SKM-1 treated with dmso at 0.1 percent for 144 hours (cell line): ENCODE results near the gene COPZ2.
"Not testable (repeated sequence)": the region's sequence is repeated elsewhere in the genome, so short reads cannot be mapped to it uniquely, and the experiment has no call there.

Source experiments
- DNase-seq: peaks from one replicate; lab custom pipeline; 2025; ENCODE audit not compliant: unreplicated experiment; lab: John Stamatoyannopoulos, UW

Gene COPZ2

DNA sequence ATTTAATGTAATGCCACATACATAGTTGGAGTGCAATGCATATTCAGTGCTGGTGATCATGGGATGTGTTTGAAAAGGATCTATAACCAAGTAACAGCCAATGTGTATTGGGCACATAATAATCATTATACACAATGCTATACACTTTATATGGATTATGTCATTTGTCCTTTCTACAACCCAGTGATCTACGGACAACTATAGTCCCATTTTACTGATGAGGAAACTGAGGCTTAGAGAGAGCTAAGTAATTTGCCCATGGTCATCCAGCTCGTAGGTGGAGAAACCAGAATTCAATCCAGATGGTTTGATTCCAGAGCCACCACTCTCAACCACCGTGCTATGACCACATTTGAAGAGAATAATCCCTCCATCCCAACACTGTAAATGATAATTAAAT, 27.4 kb downstream of the COPZ2 start:
- no peak for DNase-seq

DNA sequence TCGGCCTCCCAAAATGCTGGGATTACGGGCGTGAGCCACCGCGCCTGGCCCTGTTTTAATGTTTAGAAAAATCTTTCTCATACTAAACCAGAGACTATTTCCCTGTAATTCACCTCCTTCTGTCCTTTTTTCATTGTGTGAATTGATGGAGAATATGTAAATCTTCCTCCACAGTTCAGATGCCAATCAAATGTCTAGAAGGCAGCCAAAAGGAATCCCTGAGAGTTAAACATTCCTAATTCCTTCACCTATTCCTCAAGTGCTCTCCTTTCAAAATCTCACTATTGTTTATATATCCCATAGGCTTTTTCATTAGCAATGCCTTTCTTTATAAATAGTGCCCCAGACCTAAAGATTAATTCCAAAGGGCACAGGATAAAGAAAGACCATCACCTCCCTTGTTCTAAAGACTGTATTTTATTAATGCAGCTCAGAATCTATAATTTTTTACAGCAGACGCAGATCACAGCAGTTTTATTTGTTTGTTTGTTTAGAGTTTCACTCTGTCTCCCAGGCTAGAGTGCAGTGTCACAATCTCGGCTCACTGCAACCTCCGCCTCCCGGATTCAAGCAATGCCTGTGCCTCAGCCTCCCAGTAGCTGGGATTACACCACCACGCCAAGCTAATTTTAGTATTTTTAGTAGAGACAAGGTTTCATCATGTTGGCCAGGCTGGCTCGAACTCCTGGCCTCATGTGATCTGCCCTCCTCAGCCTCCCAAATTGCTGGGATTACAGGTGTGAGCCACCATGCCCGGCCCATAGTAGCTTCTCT, 30.5 kb downstream of the COPZ2 start:
- peak; percentile 43 for DNase-seq

DNA sequence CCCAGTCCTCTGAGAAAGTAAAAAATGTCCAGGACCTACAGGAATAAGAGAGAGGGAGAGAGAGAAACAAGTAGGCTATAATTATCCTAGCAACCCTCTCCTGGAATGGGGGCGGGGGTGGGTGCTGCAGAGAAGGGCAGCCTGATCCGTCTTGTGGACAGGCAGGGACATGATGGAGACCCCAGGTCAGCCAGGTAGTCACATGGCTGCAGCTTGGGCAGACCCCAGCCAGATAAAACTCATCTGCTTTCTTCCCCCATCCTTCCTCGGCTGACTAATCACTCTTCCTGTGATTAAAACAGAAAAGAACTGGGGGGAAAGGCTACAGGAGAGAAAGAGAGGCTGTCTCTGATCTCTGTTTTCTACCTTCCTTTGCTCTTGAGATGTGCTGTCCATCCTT, 32.6 kb downstream of the COPZ2 start:
- DNase-seq: no peak

DNA sequence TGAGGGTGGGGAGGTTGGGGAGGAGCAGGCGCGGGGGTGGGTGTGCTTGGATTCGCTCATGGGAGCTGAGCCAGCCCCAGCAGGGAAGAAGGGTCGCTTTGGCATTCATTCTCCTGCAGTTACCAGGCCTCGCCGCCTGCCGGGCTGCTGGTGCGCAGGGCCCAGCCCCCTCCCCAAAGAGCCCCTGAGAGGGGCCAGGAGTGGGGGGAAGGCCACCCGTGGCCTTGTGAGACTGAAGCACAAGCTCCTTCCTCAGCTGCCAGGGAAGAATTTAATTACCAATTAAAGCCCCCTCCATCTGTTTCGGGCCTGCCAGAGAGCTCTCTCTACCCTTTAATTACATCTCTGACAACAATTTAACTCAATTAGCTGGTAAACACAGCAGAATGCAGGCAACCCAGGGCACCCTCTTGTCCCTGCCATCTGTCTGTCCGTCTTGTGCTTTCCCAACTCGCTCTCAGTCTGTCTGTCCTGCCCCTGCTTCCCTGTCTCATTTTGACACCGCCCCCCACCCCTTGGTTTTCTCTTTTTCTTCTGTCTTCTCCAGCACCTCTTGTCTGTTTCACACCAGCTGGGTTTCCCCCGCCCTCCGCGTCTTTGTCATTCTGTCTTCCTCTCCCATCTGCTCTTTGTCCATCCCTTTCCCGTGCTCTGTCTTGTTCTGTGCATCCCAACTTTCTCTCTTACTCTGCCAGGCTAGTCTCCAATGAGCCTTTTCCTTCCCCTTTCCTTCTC, 34.0 kb downstream of the COPZ2 start:
- no peak for DNase-seq

DNA sequence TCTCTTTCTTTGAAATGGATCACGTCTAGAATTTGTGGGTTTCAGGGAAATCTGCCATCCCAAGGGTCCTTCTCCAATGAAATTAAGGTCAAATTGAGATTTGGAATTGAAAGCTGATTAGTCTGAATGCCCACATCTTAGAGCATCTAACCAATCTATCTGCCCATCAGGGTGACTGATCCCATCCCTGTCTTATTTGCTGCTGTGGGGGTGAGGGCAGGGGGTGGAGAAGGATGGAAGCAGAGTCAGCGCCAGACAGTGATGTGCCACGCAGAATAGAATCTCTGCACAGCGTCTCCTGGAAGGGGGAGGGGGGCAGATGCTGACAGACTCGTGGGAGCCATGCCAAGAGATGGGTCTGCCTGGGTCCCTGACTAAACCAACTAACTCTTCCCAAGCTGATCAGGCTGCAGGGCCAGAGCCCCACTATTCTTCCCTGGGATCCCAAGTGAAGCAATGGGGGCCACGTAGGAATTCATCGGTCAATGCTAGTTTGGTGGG, 34.6 kb downstream of the COPZ2 start:
- no peak for DNase-seq

DNA sequence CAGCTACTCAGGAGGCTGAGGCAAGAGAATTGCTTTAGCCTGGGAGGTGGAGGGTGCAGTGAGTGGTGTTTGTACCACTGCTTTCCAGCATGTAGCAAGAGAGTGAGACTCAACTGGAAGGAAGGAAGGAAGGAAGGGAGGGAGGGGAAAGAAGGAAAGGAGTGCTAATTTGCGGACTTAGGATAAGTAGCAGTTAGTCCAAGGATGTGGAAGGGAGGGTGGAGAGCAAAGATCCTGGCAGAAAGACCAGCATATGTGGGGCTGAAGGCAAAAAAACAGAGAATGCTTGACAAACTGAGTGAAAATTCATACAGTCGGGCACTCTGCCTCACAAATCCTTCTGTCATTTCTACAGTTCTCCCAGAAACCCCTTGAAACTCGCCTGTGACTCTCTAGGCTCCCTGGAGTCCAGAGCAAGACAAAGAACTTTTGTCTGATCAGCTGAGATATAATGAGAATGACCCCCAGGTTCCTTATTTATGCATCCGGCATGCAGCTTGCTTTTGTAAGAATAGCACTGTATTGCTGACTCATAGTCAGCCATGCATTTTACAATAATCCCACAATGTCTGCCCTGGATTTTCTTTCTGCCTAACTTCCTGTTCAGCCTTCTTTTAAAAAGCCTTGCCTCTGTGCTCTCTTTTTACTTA, 35.2 kb downstream of the COPZ2 start:
- peak; percentile 85 for DNase-seq

DNA sequence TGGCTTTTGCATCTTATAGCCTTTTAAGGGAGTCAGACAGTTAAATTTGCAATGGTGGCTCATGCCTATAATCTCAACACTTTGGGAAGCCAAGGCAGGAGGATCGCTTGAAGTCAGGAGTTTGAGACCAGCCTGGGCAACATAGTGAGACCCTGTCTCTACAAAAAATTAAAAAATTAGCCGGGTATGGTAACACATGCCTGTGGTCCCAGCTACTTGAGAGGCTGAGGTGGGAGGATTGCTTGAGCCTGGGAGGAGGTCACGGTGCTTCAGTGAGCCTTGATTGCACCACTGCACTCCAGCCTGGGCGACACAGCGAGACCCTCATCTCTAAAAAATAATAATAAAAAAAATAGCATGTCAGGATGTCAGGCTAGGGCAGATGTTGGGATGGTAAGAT, 35.9 kb downstream of the COPZ2 start:
- DNase-seq: not testable (repeated sequence)

DNA sequence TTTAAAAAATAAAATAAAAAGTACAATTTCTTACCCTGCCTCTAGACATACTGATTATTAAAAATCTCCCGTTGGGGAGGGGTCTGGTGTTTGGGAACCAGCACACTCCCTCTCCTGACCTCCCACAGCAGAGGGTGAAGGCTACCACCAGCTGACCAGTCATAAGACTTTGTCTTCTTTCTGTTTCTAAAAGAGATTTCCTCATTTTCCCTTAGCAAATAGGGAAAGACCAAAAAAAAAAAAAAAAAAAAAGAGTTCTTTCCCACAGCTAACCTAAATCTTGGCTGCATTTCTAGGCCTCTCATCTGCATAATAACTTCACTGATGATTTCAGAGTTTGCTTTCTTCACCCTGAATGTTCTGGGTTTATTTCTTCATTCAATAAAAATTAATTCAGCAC, 36.4 kb downstream of the COPZ2 start:
- no peak for DNase-seq

DNA sequence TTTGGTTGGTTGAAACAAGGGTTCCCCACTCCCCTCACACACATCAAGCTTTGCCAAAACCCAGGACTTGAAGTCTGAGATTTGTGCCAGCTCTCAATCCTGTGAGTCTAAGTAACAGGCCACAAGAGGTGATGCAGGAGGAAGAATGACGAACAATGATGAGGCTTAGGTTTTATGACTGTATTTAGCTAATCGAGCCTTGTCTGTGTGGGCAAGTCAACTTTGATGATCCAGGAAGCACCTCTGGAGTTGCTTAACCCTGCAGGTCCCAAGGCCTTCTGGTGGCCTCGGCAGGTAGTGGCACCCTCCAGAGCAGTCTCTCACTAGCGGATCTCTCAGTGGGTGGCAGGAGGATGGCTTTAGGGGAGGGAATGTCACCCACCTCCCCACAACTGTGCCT, 38.0 kb downstream of the COPZ2 start:
- DNase-seq: no peak

DNA sequence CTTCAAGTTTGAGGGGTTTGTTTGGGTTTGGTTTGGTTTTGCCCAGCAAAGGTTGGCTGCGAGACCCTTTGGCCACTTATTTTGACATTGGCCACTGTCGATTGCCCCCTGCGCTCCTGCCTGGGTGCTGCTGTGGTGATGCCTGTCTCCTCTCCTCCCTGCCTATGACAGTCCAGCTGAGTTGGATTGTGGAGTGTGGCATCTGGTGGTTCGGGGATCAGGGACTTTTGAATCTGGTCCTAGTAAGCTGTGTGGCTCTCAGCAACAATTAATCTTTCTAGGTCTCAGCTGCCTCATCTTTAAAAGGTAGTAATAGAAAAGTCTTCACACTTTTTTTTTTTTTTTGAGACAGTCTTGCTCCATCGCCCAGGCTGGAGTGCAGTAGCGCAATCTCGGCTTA, 39.6 kb downstream of the COPZ2 start:
- no peak for DNase-seq

DNA sequence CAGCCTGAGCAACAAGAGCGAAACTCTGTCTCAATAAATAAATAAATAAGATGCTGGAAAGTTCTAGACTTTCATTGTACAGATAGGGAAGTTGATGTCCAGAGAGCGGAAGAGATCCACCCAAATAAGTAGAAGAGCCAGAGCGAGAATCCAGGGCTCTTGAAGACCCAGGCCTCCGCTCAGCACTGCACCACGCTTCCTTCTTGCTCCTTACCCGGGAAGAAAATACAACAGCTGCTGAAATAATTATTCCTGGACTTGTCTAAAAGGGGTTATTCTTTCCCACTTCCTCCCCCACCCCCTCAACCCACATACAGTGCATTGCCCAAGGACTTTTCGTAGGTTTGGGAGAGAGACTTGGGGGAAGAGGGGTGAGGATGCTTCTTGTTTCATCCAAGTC, 40.0 kb downstream of the COPZ2 start:
- no peak for DNase-seq

DNA sequence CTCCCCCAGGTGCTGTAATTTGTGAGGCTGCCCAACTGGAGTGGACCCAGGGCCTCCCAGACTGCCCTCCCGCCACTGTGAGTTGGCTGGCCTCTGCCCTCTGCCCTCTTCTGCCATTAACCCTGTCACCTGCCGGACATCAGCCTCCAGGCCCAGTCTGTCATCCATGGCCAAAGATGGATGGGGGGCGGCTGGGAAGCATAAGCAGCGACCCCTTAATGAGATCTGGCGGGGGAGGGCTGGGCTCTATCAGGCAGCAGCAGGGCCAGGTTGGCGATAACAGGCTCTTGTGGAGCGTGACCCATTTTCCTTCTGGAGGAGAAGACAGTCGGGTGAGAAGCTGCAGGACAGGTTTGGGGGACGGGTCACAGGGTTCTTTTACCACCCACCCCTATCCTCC, 41.4 kb downstream of the COPZ2 start:
- DNase-seq: no peak

DNA sequence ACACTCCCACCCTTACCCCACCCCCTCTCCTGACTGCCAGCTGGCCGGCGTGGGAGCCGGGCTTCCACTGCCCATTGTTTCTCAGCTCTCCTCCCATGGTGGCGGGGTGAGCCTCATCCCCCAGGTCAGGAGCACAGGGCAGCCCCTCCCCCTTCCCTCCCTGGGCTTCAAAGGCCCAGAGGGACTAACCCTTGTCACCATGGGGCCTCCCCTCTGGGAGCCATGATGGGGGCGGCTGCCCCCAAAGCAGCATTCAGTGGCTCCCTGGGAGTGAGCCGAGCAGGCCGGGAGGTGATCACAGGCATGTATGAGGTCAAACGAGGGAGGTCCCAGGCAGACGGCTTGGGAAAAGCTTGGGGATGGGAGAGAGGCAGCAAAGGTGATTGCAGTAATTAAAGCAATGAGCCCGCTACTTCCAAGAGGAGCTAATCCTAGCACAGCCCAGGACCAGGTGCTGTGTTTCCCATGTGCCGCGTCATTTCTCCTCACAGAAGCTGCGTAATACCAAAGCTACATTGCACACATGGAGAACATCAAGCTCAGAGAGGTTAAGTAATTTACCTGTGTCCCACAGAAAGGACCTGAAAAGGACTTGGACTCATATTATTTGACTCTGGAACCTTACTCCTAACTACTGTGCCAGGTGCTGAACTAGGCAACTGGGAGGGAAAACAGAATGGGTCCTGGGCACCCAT, 42.2 kb downstream of the COPZ2 start:
- DNase-seq: no peak

DNA sequence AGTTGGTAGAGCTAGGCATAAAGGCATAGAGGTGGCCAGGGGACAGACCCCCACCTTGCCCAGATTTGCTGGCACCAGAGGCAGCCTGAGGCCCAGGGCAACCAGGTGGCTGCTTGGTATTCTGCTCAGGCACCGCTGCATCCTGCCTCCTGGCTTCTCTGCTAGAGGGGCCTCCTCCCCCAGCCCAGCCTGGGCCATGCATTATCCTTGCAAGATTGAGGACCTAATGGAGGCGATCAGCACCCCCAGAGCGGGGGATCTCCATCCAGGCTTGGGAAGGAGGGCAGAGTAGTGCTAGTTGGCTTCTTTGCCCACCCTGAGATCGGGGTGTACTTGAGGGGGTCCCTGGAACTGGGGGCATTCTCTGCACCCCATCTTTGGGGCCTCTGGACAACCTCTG, 42.9 kb downstream of the COPZ2 start:
- DNase-seq: no peak

DNA sequence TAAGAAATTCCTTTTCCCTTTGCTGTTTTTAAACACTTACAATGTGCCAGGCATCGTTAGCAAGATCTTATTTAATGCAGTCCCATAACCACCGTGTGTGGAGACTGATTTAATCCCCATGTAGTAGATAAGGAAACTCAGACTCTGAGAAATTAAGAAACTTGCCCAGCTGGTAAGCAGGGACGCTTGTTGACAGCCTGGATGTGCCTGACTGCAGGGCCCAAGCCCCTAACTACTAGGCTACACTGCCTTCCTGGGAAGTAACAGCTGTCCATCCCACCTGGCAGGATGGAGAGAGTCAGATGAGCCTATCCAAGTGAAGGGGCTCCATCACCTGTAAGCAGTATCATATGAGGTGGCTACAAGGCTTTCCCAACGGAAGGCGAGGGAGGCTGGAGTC, 43.6 kb downstream of the COPZ2 start:
- no peak for DNase-seq

DNA sequence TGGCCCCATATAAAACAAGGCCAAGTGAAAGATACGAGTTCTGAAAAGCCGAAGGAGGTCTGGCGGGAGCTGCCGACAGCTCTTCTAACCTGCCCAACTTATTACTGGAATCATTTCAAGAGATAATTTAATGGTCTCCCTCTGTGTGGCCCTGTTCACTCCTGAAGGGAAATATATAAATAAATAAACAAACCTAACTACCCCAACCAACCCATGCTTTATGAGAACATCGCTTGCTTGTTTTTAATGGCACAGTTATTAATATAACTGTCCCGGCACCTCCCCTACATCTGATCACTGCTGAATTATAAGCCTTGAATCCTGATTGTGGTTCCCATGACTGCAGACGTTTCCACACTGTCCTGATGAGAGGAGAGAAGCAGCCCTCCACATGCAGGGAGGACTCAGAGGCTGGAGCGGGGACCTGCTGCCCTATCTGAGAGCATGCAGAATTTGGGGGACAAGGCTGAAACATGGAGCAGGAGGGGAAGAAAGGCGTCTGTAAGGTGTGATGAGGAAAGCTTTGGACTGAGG, 44.5 kb downstream of the COPZ2 start:
- no peak for DNase-seq

DNA sequence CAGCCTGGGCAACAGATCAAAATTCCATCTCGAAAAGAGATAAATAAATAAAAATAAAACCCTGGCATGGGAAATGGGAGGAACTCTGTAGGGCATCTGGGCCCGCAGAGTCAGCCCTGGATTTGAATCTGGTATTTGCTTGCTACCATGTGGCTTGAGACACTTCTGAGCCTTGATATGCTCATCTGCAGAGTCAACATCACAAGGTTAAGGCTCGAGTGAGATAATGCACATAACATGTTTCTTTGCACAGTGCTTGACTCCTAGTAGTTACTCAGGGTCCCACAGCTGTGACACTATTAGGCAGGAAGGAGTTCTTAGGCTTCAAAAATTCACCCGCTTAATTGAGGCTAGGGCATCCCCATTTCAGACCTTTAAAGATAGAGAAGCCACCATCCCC, 45.4 kb downstream of the COPZ2 start:
- DNase-seq: no peak

DNA sequence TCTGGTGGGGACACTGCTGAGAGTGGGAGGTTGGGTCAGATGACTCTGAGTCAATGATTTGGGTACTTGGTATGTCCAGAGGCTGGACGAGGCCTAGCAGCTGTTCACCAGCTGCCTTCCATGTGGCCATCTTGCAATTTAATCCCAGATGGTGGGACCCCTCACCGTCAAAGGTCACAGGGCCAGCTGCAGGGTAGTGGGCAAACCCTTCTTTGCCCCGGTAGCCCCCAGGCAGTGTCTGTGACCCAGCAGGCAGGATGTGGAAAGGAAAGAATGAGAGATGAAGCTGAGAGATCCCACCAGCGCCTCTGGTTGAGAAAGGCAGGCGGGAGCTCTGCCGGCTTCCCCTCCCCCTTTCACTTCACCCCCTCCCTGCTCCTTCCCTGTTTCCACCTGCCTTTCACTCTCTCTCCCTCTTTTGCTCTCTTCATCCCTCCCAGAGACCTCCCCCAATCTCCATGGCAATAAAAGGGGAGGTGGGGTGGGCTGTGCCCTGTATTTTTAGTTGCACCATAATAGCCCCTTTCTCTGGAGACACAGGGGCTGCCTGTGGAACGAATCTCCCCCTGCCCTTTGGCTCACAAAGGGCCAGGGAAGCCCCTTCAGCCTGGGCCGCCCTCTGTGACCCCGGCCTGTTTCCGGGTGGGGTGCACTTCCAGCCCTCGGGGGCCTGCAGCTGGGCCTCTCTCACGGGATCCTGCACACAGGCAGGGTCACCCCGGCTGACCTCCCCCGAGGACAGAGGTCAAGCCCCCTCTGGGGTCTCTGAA, 46.5 kb downstream of the COPZ2 start:
- DNase-seq: no peak

DNA sequence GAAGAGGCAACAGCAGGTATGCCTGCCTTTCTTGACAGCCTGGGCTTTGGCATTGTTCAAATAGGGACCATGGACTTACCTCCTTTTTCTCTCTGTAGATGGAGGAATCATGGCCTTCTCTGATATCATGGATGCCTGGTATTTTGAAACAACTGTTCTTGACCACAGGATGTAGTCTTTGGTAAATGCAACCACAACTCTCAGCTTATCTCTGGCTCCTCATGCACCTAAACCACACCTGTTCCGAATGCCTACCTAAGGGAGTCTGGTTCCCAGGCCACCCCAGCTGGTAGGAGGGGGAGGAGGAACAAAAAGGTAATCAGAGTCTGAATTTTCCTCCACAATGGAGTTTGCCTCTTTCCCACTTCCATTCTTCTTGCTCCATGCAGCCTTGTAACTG, 47.9 kb downstream of the COPZ2 start:
- DNase-seq: no peak

DNA sequence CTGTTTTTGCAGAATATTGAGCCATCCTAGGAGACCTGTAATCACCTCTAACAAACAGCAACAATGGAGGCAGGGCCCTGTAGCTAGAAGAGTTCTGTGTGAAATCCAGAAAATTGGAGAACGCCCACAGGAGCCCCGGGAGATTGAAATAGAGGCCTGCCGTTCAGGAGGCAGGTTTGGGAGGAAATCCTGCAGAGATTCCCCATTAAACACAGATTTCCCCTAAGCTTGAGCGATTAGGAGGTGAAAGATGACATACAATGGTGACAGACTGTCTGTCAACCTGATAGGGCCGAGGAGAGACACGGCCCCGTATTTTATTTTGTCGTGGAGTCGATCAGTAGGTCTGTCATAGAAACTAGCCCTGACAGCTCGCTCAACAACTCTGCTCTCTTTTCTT, 48.4 kb downstream of the COPZ2 start:
- DNase-seq: no peak
